ENCODE measurements around the gene TRIP4.
A peak's percentile ranks its signal among the peaks of the same experiment; 100 is the strongest.

Gene TRIP4

GRCh38 chr15:64447536-64448315 lies 60.1 kb downstream of the TRIP4 start:
- Histone ChIP-seq H3K36me3 (ENCODE audit: insufficient read depth, low read length) (peaks cover 9% of the 10 kb centered on the region; the same call in 1 of the 2 replicates), H3K9me3 (ENCODE audit: low read length) (no peaks in the 10 kb centered on the region), H3K9ac (ENCODE audit: low read length) (no peak overlapping the region), H4K20me1 (ENCODE audit: insufficient read depth, low read length) (no peaks in the 10 kb centered on the region), H3K4me1 (ENCODE audit: insufficient read depth, low read length, severe bottlenecking) (peaks cover 16% of the 10 kb centered on the region), H3K79me2 (ENCODE audit: insufficient read depth, low read length) (no peaks in the 10 kb centered on the region), H3K27me3 (ENCODE audit: insufficient read depth, low read length) (no peaks in the 10 kb centered on the region), H2AFZ (ENCODE audit: low read length) (no peak overlapping the region), H3F3A (ENCODE audit: insufficient read depth, low read length) (no peaks in the 10 kb centered on the region), H3K27ac (ENCODE audit: low read depth, low read length, poor library complexity, severe bottlenecking) (no peak overlapping the region), H3K4me2 (ENCODE audit: low read length) (no peak overlapping the region), H3K9me2 (ENCODE audit: low read depth, low read length) (no peaks in the 10 kb centered on the region), H3K4me3 (ENCODE audit: low read depth, low read length, poor library complexity, severe bottlenecking) (no peak overlapping the region)
- TF ChIP-seq CTCF (IDR thresholded peaks at IDR 0.05; ENCODE audit: low read length), result no peak
- no peak for TF ChIP-seq EZH2 (IDR thresholded peaks at IDR 0.05; ENCODE audit: borderline replicate concordance, low read length)

GRCh38 chr15:64452988-64453688 lies 65.5 kb downstream of the TRIP4 start:
- Histone ChIP-seq H3K27ac (ENCODE audit: low read depth, low read length, poor library complexity, severe bottlenecking) (no peak overlapping the region), H3F3A (ENCODE audit: insufficient read depth, low read length) (0 out of 2 replicates have a peak, but pooled peaks cover 5% of the 10 kb centered on the region), H3K9ac (ENCODE audit: low read length) (no peak overlapping the region), H3K9me3 (ENCODE audit: low read length) (no peaks in the 10 kb centered on the region), H3K27me3 (ENCODE audit: insufficient read depth, low read length) (no peaks in the 10 kb centered on the region), H4K20me1 (ENCODE audit: insufficient read depth, low read length) (no peaks in the 10 kb centered on the region), H3K4me2 (ENCODE audit: low read length) (no peak overlapping the region), H3K9me2 (ENCODE audit: low read depth, low read length) (no peaks in the 10 kb centered on the region), H2AFZ (ENCODE audit: low read length) (no peak overlapping the region), H3K4me3 (ENCODE audit: low read depth, low read length, poor library complexity, severe bottlenecking) (no peak overlapping the region), H3K4me1 (ENCODE audit: insufficient read depth, low read length, severe bottlenecking) (peaks cover 49% of the 10 kb centered on the region), H3K79me2 (ENCODE audit: insufficient read depth, low read length) (no peaks in the 10 kb centered on the region), H3K36me3 (ENCODE audit: insufficient read depth, low read length) (no peaks in the 10 kb centered on the region; the same call in 1 of the 2 replicates)
- TF ChIP-seq EZH2 (IDR thresholded peaks at IDR 0.05; ENCODE audit: borderline replicate concordance, low read length), result no peak
- no peak for TF ChIP-seq CTCF (IDR thresholded peaks at IDR 0.05; ENCODE audit: low read length)

- Histone ChIP-seq H4K20me1 (ENCODE audit: insufficient read depth, low read length) (no peaks in the 10 kb centered on the region), H3K4me1 (ENCODE audit: insufficient read depth, low read length, severe bottlenecking) (peaks cover 48% of the 10 kb centered on the region), H3K9ac (ENCODE audit: low read length) (no peak overlapping the region), H2AFZ (ENCODE audit: low read length) (no peak overlapping the region), H3K4me3 (ENCODE audit: low read depth, low read length, poor library complexity, severe bottlenecking) (no peak overlapping the region), H3K9me3 (ENCODE audit: low read length) (no peaks in the 10 kb centered on the region), H3K36me3 (ENCODE audit: insufficient read depth, low read length) (no peaks in the 10 kb centered on the region), H3K79me2 (ENCODE audit: insufficient read depth, low read length) (no peaks in the 10 kb centered on the region), H3K27me3 (ENCODE audit: insufficient read depth, low read length) (no peaks in the 10 kb centered on the region), H3K27ac (ENCODE audit: low read depth, low read length, poor library complexity, severe bottlenecking) (peak overlapping the region; percentile 90), H3K4me2 (ENCODE audit: low read length) (no peak overlapping the region), H3K9me2 (ENCODE audit: low read depth, low read length) (no peaks in the 10 kb centered on the region), H3F3A (ENCODE audit: insufficient read depth, low read length) (0 out of 2 replicates have a peak, but pooled peaks cover 5% of the 10 kb centered on the region)
- TF ChIP-seq CTCF (IDR thresholded peaks at IDR 0.05; ENCODE audit: low read length) (no peak), EZH2 (IDR thresholded peaks at IDR 0.05; ENCODE audit: borderline replicate concordance, low read length) (no peak)
Measured at GRCh38 chr15:64453689-64454037, 66.0 kb downstream of the TRIP4 start.
